ENCODE results near the gene CCNK.

CCNK gene

GRCh38 chr14:99475179-99475578 lies 6.0 kb upstream of the CCNK start:
- DNase-seq (ENCODE audit: extremely low read depth, low read depth): no peak
- no peak for TF ChIP-seq CTCF (IDR thresholded peaks at IDR 0.05; ENCODE audit: low read depth, low read length)

GRCh38 chr14:99475660-99476059 lies 5.5 kb upstream of the CCNK start:
- no peak for DNase-seq (ENCODE audit: extremely low read depth, low read depth)
- TF ChIP-seq CTCF (IDR thresholded peaks at IDR 0.05; ENCODE audit: low read depth, low read length): no peak

DNA sequence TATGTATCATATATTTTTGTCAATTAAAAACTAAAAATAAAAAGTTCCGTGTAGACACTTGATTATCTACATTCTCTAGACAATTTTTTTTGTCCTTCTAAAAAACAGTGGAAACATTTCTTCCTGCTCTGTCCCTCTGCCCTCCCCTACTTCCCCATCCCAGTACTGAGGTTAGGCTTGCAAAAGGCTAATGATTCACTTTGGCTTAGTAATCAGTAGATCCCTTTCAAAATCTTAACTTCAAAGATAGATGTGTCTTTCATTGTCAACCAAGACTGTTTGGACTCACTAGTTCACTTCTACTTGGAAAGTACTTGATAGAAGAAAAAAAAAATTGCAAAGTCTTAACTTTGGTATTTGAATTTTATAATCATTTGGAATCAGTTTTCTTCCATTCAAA lies 4.3 kb upstream of the CCNK start:
- DNase-seq (ENCODE audit: extremely low read depth, low read depth): no peak
- TF ChIP-seq CTCF (IDR thresholded peaks at IDR 0.05; ENCODE audit: low read depth, low read length): no peak

- no peak for TF ChIP-seq CTCF (IDR thresholded peaks at IDR 0.05; ENCODE audit: low read depth, low read length)
- DNase-seq (ENCODE audit: extremely low read depth, low read depth): no peak
Observed at GRCh38 chr14:99478128-99478527, 3.1 kb upstream of the CCNK start.

DNA sequence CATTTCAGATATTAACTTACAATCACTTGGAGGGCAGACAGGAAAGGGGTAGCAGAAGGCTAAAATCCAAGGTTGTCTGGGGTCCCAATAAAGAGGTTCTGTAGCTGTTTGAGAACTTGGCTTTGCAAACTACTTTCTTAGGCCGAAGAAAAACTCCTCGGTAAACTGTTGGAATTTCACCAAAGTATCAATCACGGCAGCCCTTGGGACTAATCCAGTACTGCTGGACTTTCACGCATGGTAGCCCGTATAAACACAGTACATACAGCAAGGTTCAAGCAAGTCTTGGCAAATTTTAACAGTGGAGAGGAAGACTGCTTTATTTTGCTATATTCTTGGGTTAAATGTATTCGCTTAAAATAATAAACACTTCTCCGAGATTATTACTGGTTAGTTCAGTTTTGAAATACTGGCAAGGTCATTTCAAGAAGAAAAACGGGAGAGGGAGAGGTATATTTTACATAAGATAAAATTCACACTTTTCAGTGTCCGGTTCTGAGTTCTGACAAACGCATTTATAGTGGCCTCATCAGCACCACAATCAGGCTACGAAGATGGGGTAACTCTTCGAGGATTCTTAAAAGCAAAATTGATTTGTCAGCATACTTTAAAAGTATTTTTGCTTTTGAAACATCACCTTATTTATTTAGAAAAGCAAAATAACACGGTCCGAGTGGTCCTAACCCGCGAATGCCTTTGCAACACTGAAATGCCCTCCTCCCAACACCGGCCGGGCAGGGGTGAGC lies 1.9 kb upstream of the CCNK start:
- TF ChIP-seq CTCF (IDR thresholded peaks at IDR 0.05; ENCODE audit: low read depth, low read length): no peak
- DNase-seq (ENCODE audit: extremely low read depth, low read depth): no peak

GRCh38 chr14:99479906-99480869 lies 1.0 kb upstream of the CCNK start, which contains the start of gene SETD3:
Gene SETD3 (minus strand): TSS chr14:99480859. CDS start chr14:99465805, 15,054 bp downstream.
- no peak for DNase-seq (ENCODE audit: extremely low read depth, low read depth)
- TF ChIP-seq CTCF (IDR thresholded peaks at IDR 0.05; ENCODE audit: low read depth, low read length): peak; percentile 14

GRCh38 chr14:99481745-99482099 lies 513 bp downstream of the CCNK start:
- no peak for DNase-seq (ENCODE audit: extremely low read depth, low read depth)
- TF ChIP-seq CTCF (IDR thresholded peaks at IDR 0.05; ENCODE audit: low read depth, low read length): no peak
